Measurements from ENCODE around the gene DOCK10. TPM values are rescaled to one million over a fixed set of nuclear protein-coding genes. Genes with fewer than 3 reads are reported as not detected.
"Not testable (repeated sequence)": the region's sequence is repeated elsewhere in the genome, so short reads cannot be mapped to it uniquely, and the experiment has no call there.

DOCK10 gene
- total RNA-seq, 1 experiment from 2014 or later: 5.8 TPM

DNA sequence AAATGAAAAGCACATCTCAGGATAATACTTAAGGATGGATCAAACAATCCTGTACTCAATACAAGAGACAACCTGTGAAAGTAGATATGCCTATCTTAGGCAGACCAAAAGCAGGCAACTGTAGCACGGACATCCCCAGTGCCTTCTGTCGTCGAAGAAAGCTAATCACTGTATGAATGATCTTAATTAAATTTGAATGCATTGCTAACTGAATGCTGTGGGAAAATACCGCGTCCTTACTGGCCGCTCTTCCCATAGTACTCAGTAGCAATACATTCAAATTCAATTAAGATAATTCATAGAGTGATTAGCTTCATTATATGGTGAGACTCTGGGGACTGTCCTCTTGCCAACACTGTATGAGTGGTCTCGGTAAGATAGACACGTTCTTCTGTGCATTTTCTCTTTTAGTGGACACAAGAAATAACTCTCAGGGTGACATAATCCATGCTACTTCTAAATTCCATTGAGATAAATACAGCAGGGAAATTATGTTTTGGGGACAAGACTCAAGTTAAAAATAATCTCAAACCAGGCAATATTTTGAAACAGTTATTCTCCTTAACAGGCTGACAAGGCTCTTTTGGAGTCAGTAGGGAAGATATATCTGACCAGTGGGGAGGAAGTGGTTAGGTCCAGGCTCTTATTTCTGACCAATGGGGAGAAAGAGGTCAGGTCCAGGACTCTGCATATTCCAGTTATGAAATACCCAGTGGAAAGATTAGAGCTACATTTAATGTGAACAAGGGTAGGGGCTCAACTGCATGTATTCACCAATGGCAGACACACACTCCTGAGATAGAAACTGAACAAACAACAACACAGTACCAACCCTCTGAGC, 97.3 kb downstream of the DOCK10 start:
- DNase-seq (ENCODE audit: low read depth, low spot score) (no peak), ATAC-seq (no peak)
- H3K27ac ChIP-seq (ENCODE audit: low read length): no peak overlapping the region
- no TSS peak for BruUV-seq (replicated peaks)
- ChIA-PET CTCF (no interaction called here), POLR2A (no interaction called here)
- in situ Hi-C loops (cut with HindIII; ENCODE audit: low pct_unique_long_range_greater_than_20kb, low sequenced_read_pairs) (no loop called here), intact Hi-C loops (cut with micrococcal nuclease; ENCODE audit: unreplicated experiment) (no loop called here)
- no peak for TF ChIP-seq SIN3A (IDR thresholded peaks at IDR 0.05; ENCODE audit: borderline replicate concordance, insufficient read depth, low read depth, low read length)
- TF ChIP-seq, protein P1, sequence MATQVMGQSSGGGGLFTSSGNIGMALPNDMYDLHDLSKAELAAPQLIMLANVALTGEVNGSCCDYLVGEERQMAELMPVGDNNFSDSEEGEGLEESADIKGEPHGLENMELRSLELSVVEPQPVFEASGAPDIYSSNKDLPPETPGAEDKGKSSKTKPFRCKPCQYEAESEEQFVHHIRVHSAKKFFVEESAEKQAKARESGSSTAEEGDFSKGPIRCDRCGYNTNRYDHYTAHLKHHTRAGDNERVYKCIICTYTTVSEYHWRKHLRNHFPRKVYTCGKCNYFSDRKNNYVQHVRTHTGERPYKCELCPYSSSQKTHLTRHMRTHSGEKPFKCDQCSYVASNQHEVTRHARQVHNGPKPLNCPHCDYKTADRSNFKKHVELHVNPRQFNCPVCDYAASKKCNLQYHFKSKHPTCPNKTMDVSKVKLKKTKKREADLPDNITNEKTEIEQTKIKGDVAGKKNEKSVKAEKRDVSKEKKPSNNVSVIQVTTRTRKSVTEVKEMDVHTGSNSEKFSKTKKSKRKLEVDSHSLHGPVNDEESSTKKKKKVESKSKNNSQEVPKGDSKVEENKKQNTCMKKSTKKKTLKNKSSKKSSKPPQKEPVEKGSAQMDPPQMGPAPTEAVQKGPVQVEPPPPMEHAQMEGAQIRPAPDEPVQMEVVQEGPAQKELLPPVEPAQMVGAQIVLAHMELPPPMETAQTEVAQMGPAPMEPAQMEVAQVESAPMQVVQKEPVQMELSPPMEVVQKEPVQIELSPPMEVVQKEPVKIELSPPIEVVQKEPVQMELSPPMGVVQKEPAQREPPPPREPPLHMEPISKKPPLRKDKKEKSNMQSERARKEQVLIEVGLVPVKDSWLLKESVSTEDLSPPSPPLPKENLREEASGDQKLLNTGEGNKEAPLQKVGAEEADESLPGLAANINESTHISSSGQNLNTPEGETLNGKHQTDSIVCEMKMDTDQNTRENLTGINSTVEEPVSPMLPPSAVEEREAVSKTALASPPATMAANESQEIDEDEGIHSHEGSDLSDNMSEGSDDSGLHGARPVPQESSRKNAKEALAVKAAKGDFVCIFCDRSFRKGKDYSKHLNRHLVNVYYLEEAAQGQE (IDR thresholded peaks at IDR 0.05; ENCODE audit: insufficient read depth in 1 of 2, low read depth in 2 of 2, low read length in 1 of 2): no peak
- TF ChIP-seq, protein P2, sequence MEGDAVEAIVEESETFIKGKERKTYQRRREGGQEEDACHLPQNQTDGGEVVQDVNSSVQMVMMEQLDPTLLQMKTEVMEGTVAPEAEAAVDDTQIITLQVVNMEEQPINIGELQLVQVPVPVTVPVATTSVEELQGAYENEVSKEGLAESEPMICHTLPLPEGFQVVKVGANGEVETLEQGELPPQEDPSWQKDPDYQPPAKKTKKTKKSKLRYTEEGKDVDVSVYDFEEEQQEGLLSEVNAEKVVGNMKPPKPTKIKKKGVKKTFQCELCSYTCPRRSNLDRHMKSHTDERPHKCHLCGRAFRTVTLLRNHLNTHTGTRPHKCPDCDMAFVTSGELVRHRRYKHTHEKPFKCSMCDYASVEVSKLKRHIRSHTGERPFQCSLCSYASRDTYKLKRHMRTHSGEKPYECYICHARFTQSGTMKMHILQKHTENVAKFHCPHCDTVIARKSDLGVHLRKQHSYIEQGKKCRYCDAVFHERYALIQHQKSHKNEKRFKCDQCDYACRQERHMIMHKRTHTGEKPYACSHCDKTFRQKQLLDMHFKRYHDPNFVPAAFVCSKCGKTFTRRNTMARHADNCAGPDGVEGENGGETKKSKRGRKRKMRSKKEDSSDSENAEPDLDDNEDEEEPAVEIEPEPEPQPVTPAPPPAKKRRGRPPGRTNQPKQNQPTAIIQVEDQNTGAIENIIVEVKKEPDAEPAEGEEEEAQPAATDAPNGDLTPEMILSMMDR (IDR thresholded peaks at IDR 0.05): no peak
- no peak for TF ChIP-seq TCF7L2 (IDR thresholded peaks at IDR 0.05; ENCODE audit: low read depth, low read length)
- no peak for TF ChIP-seq POLR2AphosphoS5 (IDR thresholded peaks at IDR 0.05; ENCODE audit: low read depth, low read length)
- no peaks in the 10 kb centered on the region; the same call in 1 of the 2 replicates for H3K36me3 ChIP-seq (ENCODE audit: control insufficient read depth, insufficient read depth, low read length)
- no peak overlapping the region for H3K4me3 ChIP-seq (ENCODE audit: low read depth in 2 of 2, low read length in 2 of 2)
- no peaks in the 10 kb centered on the region for H3K27me3 ChIP-seq (ENCODE audit: control insufficient read depth, insufficient read depth, low read length)
- no peaks in the 10 kb centered on the region for H3K4me1 ChIP-seq (ENCODE audit: control insufficient read depth, insufficient read depth, low read length)
- no peaks in the 10 kb centered on the region for H3K9me3 ChIP-seq (ENCODE audit: control insufficient read depth, insufficient read depth, low read depth, low read length)

DNA sequence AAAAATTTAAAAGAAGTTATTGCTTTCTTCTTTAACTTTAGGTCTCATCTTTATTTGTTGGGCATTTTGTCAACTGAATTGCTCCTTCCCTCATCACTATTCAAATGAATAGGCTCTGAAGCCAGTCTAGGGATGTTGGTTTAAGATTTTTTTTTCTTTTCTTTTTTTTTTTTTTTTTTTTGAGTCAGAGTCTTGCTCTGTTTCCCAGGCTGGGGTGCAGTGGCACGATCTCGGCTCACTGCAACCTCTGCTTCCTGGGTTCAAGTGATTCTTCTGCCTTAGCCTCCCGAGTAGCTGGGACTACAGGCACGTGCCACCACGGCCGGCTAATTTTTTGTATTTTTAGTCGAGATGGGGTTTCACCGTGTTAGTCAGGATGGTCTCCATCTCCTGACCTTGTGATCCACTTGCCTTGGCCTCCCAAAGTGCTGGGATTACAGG, 98.6 kb downstream of the DOCK10 start:
- H3K27ac ChIP-seq (ENCODE audit: low read length); POLR2A ChIA-PET; CTCF ChIA-PET; DNase-seq (ENCODE audit: low read depth, low spot score); intact Hi-C loops (cut with micrococcal nuclease; ENCODE audit: unreplicated experiment); ATAC-seq; in situ Hi-C loops (cut with HindIII; ENCODE audit: low pct_unique_long_range_greater_than_20kb, low sequenced_read_pairs); H3K36me3 ChIP-seq (ENCODE audit: control insufficient read depth, insufficient read depth, low read length); H3K27me3 ChIP-seq (ENCODE audit: control insufficient read depth, insufficient read depth, low read length); H3K4me3 ChIP-seq (ENCODE audit: low read depth in 2 of 2, low read length in 2 of 2); BruUV-seq (replicated peaks); H3K9me3 ChIP-seq (ENCODE audit: control insufficient read depth, insufficient read depth, low read depth, low read length); H3K4me1 ChIP-seq (ENCODE audit: control insufficient read depth, insufficient read depth, low read length): not testable (repeated sequence)

DNA sequence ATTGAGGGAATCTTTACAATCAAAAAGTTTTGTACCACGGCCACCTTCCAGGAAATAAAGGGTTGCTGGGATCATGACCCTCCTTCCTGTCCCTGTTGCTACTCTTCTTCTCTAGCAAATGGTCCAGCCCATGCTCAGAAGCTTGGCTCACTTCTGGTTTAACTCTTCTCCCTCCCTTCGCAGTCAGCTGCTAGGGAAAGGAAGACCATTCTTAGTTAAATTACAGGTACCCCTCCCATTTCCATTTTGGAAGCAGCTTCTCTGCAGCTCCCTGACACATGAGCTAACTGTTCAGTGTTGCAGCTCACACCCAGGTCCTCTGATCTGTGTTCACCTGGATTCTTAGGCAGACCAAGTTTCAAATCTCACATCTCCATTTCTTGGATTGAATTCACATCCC, 100.3 kb downstream of the DOCK10 start:
- no peaks in the 10 kb centered on the region; the same call in 1 of the 2 replicates for H3K4me1 ChIP-seq (ENCODE audit: control insufficient read depth, insufficient read depth, low read length)
- ATAC-seq (no peak), DNase-seq (ENCODE audit: low read depth, low spot score) (no peak)
- BruUV-seq (replicated peaks): no TSS peak
- H3K4me3 ChIP-seq (ENCODE audit: low read depth in 2 of 2, low read length in 2 of 2): no peak overlapping the region
- no peak overlapping the region for H3K27ac ChIP-seq (ENCODE audit: low read length)
- no peaks in the 10 kb centered on the region; the same call in 1 of the 2 replicates for H3K36me3 ChIP-seq (ENCODE audit: control insufficient read depth, insufficient read depth, low read length)
- in situ Hi-C loops (cut with HindIII; ENCODE audit: low pct_unique_long_range_greater_than_20kb, low sequenced_read_pairs) (no loop called here), intact Hi-C loops (cut with micrococcal nuclease; ENCODE audit: unreplicated experiment) (no loop called here)
- no peaks in the 10 kb centered on the region for H3K27me3 ChIP-seq (ENCODE audit: control insufficient read depth, insufficient read depth, low read length)
- ChIA-PET POLR2A (no interaction called here), CTCF (no interaction called here)
- H3K9me3 ChIP-seq (ENCODE audit: control insufficient read depth, insufficient read depth, low read depth, low read length): no peaks in the 10 kb centered on the region
- no peak for TF ChIP-seq SIN3A (IDR thresholded peaks at IDR 0.05; ENCODE audit: borderline replicate concordance, insufficient read depth, low read depth, low read length)
- TF ChIP-seq TCF7L2 (IDR thresholded peaks at IDR 0.05; ENCODE audit: low read depth, low read length): no peak
- TF ChIP-seq, protein P2 (IDR thresholded peaks at IDR 0.05): no peak
- TF ChIP-seq, protein P1 (IDR thresholded peaks at IDR 0.05; ENCODE audit: insufficient read depth in 1 of 2, low read depth in 2 of 2, low read length in 1 of 2): no peak
- no peak for TF ChIP-seq POLR2AphosphoS5 (IDR thresholded peaks at IDR 0.05; ENCODE audit: low read depth, low read length)

Data from Panc1 (cell line).